ENCODE data around the gene SPTBN2.
"Not testable (repeated sequence)": the region's sequence is repeated elsewhere in the genome, so short reads cannot be mapped to it uniquely, and the experiment has no call there.

Gene SPTBN2

DNA sequence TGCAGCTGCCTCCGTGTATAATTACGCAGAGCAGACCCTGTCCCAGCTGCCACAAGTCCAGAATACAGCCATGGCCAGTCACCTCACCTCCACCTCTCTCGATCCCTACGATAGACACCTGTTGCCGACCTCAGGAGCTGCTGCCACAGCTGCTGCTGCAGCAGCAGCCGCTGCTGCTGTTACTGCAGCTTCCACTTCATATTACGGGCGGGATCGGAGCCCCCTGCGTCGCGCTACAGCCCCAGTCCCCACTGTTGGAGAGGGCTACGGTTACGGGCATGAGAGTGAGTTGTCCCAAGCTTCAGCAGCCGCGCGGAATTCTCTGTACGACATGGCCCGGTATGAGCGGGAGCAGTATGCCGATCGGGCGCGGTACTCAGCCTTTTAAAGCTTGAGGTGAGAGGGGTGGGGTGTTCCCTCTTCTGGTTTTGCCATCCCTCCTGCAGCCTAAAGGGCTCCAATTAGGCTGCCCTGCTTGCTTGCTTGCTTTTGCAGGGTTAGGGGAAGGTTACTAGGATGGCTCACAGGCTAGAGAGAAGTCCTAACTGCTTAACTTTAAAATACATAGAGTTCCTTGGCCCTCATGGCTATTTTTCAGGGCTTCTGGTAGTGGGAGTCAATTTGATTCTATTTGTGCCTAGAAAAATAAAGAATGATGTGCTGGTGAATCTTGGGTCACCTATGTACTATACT lies 85.1 kb downstream of the SPTBN2 start:
- no peak overlapping the region for H3K4me3 ChIP-seq (ENCODE audit: control insufficient read depth, low read depth, low read length)
- DNase-seq (ENCODE audit: low read depth): no peak
- no peak for TF ChIP-seq CTCF (conservative IDR thresholded peaks at IDR 0.05; ENCODE audit: control insufficient read depth, insufficient read depth, low read depth, low read length)

- H3K4me3 ChIP-seq (ENCODE audit: control insufficient read depth, low read depth, low read length): no peak overlapping the region
- DNase-seq (ENCODE audit: low read depth): no peak
- TF ChIP-seq CTCF (conservative IDR thresholded peaks at IDR 0.05; ENCODE audit: control insufficient read depth, insufficient read depth, low read depth, low read length): no peak
These were observed 87.2 kb downstream of the SPTBN2 start for GRCh38 chr11:66641834-66642233.

GRCh38 chr11:66639814-66640340 lies 89.1 kb downstream of the SPTBN2 start:
- not testable (repeated sequence) for DNase-seq (ENCODE audit: low read depth)
- H3K4me3 ChIP-seq (ENCODE audit: control insufficient read depth, low read depth, low read length): peak overlapping the region; percentile 85

- H3K4me3 ChIP-seq (ENCODE audit: control insufficient read depth, low read depth, low read length): peak overlapping the region; percentile 85
- peak; percentile 43 for DNase-seq (ENCODE audit: low read depth)
- peak; percentile 13 for TF ChIP-seq CTCF (conservative IDR thresholded peaks at IDR 0.05; ENCODE audit: control insufficient read depth, insufficient read depth, low read depth, low read length)
These were observed 89.8 kb downstream of the SPTBN2 start for GRCh38 chr11:66639066-66639813.

- peak; percentile 100 for DNase-seq (ENCODE audit: low read depth)
- H3K4me3 ChIP-seq (ENCODE audit: control insufficient read depth, low read depth, low read length): peak within 1 kb of the TSS; percentile 85
- no peak for TF ChIP-seq CTCF (conservative IDR thresholded peaks at IDR 0.05; ENCODE audit: control insufficient read depth, insufficient read depth, low read depth, low read length)
These were observed 90.6 kb downstream of the SPTBN2 start, which contains the start of gene RBM4 for GRCh38 chr11:66638177-66639065. RBM4 (plus strand) TSS chr11:66638703; CDS start chr11:66639712, 1,009 bp downstream.

DNA sequence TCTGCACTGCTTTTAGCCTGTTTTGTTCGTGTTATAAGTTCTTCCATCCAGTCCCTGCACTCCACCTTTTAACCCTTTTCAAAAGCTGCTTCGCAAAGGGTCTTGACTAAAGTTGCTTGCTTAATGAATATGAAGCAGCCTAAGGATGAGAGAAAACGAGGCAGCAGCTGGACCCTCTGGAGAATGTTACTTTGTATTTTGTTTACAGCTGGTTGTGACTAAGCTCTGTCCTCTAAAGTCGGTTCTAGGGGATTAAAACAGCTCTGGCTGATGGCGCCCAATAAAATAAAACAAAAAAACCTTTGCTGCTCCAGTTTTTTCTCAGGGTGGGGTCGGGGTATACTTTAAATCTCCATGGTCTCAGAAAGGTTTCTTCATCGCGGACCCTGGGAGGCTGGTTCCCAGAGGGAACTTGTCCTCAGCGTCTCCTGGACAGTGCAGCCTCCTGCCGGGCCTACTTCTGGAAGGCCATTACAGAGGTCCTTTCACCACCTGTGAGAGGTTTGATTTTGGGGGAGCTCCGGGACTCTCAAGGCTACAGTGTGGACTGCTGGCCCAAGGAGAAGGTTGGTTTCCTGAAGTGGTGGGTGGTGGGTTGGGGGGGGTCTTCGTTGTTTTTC lies 91.3 kb downstream of the SPTBN2 start:
- no peak for DNase-seq (ENCODE audit: low read depth)
- no peak for TF ChIP-seq CTCF (conservative IDR thresholded peaks at IDR 0.05; ENCODE audit: control insufficient read depth, insufficient read depth, low read depth, low read length)
- peak overlapping the region; percentile 39 for H3K4me3 ChIP-seq (ENCODE audit: control insufficient read depth, low read depth, low read length)
